Adrenal gland (tissue), 5 donors: ENCODE measurements around the gene SSC4D.

ENCODE experiments used
- CTCF ChIP-seq, 6 experiments: fragments of 450-650 bp in 4 of 6; fragments of 200-600 bp in 2 of 6; sonication (generic) in 1 of 6; IDR thresholded peaks; 1 replicate in 5 of 6; 2 replicates in 1 of 6; pipeline versions ENCODE4 v1.5.1 to v1.8.0; 2016 to 2021; ENCODE audit warnings: antibody characterized with exemption in 6 of 6, mild to moderate bottlenecking in 2 of 6, moderate library complexity in 1 of 6
- POLR2A ChIP-seq, 2 donors: fragments of 450-650 bp; IDR thresholded peaks; one replicate each; pipeline ENCODE4 v1.6.1; 2017; ENCODE audit warnings: antibody characterized with exemption in 2 of 2, mild to moderate bottlenecking in 2 of 2, moderate library complexity in 1 of 2
- donor health status: DM: no; HTN: no; CAD: no.

- TF ChIP-seq CTCF (IDR thresholded peaks at IDR 0.05) (no peak), POLR2A (IDR thresholded peaks at IDR 0.05) (no peak)
Measured at GRCh38 chr7:76428868-76429805, 19.6 kb upstream of the SSC4D start.
